ENCODE data around the gene RNF112.
"Not testable (repeated sequence)": the region's sequence is repeated elsewhere in the genome, so short reads cannot be mapped to it uniquely, and the experiment has no call there.

DNA sequence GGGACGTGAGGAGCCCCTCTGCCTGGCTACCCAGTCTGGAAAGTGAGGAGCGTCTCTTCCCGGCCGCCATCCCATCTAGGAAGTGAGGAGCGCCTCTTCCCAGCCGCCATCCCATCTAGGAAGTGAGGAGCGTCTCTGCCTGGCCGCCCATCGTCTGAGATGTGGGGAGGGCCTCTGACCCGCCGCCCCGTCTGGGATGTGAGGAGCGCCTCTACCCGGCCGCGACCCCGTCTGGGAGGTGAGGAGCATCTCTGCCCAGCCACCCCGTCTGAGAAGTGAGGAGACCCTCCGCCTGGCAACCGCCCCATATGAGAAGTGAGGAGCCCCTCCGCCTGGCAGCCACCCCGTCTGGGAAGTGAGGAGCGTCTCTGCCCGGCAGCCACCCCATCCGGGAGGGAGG is 30.3 kb downstream of the RNF112 start:
- TF ChIP-seq, protein P1, sequence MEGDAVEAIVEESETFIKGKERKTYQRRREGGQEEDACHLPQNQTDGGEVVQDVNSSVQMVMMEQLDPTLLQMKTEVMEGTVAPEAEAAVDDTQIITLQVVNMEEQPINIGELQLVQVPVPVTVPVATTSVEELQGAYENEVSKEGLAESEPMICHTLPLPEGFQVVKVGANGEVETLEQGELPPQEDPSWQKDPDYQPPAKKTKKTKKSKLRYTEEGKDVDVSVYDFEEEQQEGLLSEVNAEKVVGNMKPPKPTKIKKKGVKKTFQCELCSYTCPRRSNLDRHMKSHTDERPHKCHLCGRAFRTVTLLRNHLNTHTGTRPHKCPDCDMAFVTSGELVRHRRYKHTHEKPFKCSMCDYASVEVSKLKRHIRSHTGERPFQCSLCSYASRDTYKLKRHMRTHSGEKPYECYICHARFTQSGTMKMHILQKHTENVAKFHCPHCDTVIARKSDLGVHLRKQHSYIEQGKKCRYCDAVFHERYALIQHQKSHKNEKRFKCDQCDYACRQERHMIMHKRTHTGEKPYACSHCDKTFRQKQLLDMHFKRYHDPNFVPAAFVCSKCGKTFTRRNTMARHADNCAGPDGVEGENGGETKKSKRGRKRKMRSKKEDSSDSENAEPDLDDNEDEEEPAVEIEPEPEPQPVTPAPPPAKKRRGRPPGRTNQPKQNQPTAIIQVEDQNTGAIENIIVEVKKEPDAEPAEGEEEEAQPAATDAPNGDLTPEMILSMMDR (tag by site-specific recombination; IDR thresholded peaks at IDR 0.05), result not testable (repeated sequence)
- TF ChIP-seq ZNF530 (tag by site-specific recombination; IDR thresholded peaks at IDR 0.05; ENCODE audit: low read depth); ZNF24 (tag by site-specific recombination; IDR thresholded peaks at IDR 0.05); ZNF2 (tag by site-specific recombination; IDR thresholded peaks at IDR 0.05); ZNF423 (tag by site-specific recombination; IDR thresholded peaks at IDR 0.05); ZNF561 (tag by site-specific recombination; IDR thresholded peaks at IDR 0.05; ENCODE audit: borderline replicate concordance); ZNF660 (tag by site-specific recombination; IDR thresholded peaks at IDR 0.05); TCF7L2 (IDR thresholded peaks at IDR 0.05; ENCODE audit: borderline replicate concordance, low read depth, low read length): not testable (repeated sequence)
- TF ChIP-seq, protein P2, sequence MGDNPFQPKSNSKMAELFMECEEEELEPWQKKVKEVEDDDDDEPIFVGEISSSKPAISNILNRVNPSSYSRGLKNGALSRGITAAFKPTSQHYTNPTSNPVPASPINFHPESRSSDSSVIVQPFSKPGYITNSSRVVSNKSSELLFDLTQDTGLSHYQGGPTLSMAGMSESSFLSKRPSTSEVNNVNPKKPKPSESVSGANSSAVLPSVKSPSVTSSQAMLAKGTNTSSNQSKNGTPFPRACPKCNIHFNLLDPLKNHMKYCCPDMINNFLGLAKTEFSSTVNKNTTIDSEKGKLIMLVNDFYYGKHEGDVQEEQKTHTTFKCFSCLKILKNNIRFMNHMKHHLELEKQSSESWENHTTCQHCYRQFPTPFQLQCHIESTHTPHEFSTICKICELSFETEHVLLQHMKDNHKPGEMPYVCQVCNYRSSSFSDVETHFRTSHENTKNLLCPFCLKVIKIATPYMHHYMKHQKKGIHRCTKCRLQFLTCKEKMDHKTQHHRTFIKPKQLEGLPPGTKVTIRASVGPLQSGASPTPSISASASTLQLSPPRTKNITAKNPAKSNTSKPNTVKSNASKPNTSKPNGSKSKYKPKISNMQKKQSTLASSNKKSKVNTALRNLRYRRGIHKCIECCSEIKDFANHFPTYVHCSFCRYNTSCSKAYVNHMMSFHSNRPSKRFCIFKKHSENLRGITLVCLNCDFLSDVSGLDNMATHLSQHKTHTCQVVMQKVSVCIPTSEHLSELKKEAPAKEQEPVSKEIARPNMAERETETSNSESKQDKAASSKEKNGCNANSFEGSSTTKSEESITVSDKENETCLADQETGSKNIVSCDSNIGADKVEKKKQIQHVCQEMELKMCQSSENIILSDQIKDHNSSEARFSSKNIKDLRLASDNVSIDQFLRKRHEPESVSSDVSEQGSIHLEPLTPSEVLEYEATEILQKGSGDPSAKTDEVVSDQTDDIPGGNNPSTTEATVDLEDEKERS (tag by site-specific recombination; IDR thresholded peaks at IDR 0.05), result not testable (repeated sequence)
- TF ChIP-seq, protein P3, sequence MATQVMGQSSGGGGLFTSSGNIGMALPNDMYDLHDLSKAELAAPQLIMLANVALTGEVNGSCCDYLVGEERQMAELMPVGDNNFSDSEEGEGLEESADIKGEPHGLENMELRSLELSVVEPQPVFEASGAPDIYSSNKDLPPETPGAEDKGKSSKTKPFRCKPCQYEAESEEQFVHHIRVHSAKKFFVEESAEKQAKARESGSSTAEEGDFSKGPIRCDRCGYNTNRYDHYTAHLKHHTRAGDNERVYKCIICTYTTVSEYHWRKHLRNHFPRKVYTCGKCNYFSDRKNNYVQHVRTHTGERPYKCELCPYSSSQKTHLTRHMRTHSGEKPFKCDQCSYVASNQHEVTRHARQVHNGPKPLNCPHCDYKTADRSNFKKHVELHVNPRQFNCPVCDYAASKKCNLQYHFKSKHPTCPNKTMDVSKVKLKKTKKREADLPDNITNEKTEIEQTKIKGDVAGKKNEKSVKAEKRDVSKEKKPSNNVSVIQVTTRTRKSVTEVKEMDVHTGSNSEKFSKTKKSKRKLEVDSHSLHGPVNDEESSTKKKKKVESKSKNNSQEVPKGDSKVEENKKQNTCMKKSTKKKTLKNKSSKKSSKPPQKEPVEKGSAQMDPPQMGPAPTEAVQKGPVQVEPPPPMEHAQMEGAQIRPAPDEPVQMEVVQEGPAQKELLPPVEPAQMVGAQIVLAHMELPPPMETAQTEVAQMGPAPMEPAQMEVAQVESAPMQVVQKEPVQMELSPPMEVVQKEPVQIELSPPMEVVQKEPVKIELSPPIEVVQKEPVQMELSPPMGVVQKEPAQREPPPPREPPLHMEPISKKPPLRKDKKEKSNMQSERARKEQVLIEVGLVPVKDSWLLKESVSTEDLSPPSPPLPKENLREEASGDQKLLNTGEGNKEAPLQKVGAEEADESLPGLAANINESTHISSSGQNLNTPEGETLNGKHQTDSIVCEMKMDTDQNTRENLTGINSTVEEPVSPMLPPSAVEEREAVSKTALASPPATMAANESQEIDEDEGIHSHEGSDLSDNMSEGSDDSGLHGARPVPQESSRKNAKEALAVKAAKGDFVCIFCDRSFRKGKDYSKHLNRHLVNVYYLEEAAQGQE (tag by site-specific recombination; IDR thresholded peaks at IDR 0.05), result not testable (repeated sequence)

All from HEK293 (cell line).